HG02623 (cell line): Measurements from ENCODE around the gene PDE6A.

ENCODE experiments used
- ATAC-seq: cut with Tn5 transposase; IDR thresholded peaks from one replicate; pipeline ENCODE4 v1.9.1; 2021; ENCODE audit warnings: moderate library complexity; ENCODE audit not compliant: unreplicated experiment

Gene PDE6A

DNA sequence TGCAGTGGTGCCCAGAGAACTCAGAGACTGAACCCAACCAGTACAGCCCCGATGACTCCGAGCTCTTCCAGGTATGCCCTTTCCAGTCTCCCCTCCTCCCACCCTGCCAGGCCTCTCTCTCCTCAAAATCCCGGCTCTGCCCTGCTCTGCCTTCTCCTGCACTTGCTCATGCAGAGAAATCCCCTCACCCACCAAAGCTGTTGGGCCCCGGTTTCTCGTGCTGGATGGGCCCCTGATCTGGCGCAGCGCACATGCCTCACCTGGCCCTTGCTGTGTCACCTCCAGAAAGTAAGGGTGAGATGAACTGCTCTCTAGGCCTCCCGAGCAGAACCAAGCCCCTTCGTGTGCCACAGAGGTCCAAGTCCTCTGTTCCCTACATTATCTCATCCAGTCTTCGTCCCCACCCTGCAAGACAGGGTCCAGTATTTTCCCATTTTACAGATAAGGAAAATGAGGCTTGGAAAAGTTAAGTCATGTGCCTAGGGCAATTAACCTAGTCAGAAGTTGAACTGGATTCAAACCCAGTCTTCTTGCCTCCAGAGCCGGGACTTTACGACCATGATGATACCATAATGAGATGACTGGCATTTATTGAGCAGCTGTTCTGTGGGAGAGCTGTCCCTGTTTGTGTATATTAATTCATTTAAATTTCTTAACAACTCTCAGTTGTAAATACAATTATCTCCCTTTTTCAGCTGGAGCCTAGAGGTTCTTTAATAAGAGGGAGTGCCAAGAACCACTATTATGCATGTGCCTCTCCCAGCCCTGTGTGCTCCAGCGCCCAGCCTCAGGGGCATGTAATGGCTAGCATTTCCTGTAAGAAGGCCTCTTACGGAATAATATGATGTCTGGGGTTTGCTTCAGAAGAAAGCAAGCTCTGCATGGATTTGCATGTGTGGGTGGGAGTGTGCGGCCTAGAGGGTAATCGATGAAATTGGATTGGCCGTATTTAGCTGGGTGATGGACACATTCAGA, 123.8 kb downstream of the PDE6A start:
- no peak for ATAC-seq

DNA sequence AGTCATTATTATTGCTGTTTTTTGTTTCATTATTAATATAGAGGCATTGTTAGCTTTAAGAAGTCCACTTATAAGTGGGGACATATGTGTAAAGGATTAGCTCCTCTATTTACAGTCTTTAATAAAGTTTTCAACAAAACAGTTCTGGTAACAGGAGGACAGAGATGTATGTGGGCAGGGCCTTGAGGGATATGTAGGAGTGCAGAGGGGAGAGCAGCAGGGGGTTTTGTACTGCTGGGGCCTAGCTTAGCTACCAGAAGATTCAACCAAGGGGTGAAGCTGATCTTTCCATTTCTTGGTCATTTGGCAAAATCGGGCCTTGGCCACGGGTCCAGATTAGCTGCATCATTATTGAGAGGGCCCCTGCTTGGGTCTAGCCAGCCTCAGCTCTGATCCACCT, 124.6 kb downstream of the PDE6A start:
- no peak for ATAC-seq

GRCh38 chr5:149818116-149818515, 126.5 kb downstream of the PDE6A start:
- ATAC-seq, result no peak

- ATAC-seq, result no peak
These were observed 127.0 kb downstream of the PDE6A start for GRCh38 chr5:149817539-149818060.

DNA sequence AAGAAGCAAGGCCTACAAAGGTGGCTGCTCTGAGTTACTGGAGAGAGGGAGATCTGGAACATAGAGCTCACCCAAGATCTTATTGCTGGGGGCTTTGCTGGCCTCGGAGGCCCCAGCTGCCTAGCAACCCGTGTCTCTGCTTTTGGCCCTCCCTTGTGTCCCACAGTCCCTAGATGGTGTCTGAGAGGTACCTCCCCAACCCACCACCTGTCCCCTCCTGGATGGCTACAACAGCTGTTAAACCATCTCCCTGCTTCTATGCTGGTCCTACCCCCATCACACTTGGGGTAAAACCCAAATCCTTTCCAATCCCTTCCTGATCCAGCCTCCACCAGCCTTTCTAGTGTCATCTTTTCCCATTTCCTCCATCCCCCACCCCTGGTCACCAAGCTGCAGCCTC, 127.9 kb downstream of the PDE6A start:
- no peak for ATAC-seq

DNA sequence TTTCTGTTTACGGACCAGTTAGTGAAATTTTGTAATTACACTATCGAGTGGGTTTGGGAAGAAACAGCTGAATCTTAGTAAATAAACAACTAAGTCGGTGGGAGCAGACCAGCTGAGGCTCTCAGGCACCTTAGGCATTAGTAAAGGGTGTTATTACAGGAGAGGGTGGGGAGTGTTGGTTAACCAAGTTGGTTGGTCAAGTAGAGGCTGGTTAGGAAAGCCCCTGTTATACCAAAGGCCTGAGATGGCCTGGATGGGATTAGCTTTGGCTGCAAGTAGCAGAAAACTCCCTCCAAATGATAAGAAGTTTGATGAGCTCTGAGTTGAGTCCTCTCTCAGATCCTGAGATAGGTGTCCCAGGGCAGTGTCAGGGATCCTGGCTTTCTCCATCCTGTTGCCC, 133.1 kb downstream of the PDE6A start:
- no peak for ATAC-seq

- ATAC-seq, result no peak
These were observed 133.7 kb downstream of the PDE6A start for GRCh38 chr5:149810856-149811255.

DNA sequence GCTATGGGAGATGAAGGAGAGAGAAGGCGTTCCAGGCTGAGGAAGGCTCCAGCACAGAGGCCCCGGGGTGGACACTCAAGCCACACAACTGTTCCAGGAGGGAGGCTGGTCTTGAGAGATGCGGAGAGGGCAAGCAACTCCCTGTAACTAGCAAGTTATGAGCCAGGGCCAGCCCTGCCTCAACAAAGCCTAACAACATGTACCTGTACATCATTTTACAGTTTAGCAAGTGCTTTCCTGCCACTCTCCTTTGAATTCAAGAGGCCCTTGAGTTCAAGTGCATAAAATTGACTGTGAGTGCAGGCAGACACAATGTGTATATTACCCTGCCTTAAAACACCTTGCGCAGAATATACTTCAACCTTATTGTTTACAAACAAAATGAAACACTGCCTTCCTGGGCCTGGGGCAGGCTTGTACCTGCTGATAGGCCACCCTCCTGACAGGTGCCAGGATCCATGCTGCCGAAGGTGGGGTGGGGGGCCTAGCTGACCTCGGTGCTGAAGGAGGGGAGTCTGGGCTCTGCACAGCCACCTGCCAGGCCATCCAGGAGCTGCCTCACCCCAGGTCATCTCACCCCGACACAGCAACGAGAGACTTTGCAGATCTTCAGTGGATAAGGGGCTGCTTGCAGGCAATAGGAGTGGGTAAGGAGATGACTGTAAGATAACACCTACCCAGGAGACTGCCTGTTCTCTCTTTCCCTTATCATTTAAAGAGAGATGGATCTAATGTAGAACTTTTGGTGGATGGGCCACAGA, 134.5 kb downstream of the PDE6A start:
- ATAC-seq, result no peak

DNA sequence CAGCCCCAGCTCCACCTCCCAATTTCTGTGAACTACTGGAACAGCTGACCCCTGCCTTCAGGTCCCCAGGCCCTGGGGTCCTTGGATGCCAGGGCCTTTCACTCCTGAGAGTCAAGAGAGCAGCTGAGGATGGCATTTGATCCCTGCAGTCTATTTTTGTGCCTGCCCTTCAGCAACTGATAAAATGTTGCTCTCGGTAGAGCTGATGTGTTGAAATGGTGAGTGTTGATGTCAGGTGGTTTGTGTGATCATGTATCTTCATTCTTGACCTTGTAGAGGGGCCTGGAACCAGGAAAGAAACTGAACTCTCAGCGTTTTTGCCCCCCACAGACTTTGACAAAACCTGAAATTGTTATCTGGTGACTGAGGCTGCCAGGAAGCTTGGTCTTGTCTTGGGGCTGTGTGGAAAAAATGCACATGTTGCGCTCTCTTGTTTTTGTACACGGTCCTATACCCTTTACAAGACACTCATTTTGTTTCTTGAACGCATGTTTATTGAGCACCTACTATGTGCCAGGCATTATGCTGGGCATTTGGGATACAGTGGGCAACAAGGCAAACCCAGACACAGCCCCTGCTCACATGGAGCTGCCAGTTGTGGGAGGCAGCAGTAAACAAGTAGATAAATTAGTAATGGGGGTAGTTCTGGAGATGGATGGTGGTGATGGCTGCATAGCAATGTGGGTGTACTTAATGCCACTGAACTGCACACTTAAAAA, 136.2 kb downstream of the PDE6A start:
- no peak for ATAC-seq
